GM19240 (cell line): ENCODE measurements around the gene NYNRIN.
A peak's percentile ranks its signal among the peaks of the same experiment; 100 is the strongest.

Experiments
- DNase-seq: peaks from one replicate; pipeline ENCODE4 v3.0.0; 2011; ENCODE audit warnings: low spot score; ENCODE audit not compliant: insufficient read length

The NYNRIN gene

GRCh38 chr14:24414077-24414476, 15.3 kb downstream of the NYNRIN start:
- DNase-seq = no peak

DNA sequence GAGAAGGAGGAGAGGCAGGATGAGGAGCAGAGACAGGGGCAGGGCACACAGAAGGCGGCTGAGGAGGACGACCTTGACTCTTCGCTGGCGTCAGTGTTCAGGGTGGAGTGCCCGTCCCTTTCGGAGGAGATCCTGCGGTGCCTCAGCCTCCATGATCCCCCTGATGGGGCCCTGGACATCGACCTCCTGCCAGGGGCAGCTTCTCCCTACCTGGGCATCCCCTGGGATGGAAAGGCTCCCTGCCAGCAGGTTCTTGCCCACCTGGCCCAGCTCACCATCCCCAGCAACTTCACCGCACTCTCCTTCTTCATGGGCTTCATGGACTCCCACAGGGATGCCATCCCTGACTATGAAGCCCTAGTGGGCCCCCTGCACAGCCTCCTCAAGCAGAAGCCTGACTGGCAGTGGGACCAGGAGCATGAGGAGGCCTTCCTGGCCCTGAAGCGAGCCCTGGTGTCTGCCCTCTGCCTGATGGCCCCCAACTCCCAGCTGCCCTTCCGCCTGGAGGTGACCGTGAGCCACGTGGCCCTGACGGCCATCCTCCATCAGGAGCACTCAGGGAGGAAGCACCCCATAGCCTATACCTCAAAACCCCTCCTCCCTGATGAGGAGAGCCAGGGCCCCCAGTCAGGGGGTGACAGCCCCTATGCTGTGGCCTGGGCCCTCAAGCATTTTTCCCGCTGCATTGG, 16.1 kb downstream of the NYNRIN start:
- no peak for DNase-seq

- DNase-seq = no peak
Observed at GRCh38 chr14:24415421-24416253, 16.8 kb downstream of the NYNRIN start.

GRCh38 chr14:24416254-24416931, 17.6 kb downstream of the NYNRIN start:
- no peak for DNase-seq

DNA sequence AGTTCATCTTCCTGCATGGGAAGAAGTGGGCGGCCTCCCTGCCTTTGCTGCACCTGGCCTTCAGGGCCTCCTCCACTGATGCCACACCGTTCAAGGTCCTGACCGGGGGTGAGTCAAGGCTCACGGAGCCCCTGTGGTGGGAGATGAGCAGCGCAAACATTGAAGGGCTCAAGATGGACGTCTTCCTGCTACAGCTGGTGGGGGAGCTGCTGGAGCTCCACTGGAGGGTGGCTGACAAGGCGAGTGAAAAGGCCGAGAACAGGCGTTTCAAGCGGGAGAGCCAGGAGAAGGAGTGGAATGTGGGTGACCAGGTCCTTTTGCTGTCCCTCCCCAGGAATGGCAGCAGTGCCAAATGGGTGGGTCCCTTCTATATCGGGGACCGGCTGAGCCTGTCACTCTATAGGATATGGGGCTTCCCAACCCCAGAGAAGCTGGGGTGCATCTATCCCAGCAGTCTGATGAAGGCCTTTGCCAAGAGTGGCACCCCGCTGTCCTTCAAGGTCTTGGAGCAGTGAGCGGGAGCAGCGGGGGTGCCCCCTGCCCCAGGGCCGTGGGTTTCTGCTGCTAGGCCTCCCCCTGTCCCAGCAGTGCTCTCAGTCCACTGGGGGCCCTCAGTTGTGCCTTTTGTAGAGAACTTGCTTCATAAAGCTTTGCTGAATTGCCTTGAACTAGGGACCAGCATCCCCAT, 18.3 kb downstream of the NYNRIN start:
- DNase-seq = no peak

- DNase-seq = no peak
Observed at GRCh38 chr14:24417832-24418491, 19.2 kb downstream of the NYNRIN start.

DNA sequence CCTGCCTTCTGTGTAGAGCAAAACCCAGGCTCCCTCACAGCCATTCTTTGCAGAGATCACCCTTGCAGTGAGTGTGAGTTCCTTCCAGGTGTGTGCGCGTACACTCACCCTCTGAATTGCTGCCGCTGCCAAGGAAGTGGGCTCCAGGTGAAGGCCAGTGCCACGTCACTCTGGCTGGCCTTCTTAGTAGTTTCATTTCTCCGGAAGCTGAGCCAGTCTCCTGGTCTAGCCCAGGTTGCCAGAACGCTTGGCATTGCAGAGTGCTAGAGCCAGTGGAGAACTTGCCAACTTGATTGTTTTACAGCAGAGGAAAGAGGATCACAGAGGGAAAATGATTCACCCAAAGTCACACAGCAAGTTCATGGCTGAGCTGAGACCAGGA, 19.7 kb downstream of the NYNRIN start:
- DNase-seq = no peak

DNA sequence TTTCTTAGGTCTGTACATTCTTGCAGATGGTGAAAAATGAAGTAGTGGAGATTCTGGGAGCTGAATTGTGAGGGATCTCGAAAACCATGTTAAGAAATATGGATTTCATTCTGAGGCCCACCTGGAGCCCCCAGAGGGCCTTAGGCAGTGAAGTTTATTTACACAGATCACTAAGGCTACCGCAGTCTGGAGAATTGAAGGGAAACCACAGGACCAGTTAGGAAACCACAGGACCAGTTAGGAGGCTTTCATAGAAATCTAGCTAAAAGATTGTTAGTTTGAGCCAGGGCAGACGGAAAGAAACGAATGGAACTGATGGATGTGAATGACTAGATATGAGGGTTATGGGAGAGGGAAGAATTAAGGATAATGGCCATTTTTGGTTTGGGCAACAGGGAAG, 23.5 kb downstream of the NYNRIN start:
- no peak for DNase-seq

- no peak for DNase-seq
Observed at GRCh38 chr14:24422694-24423601, 24.1 kb downstream of the NYNRIN start.

GRCh38 chr14:24425704-24426103, 26.9 kb downstream of the NYNRIN start:
- DNase-seq = no peak

DNA sequence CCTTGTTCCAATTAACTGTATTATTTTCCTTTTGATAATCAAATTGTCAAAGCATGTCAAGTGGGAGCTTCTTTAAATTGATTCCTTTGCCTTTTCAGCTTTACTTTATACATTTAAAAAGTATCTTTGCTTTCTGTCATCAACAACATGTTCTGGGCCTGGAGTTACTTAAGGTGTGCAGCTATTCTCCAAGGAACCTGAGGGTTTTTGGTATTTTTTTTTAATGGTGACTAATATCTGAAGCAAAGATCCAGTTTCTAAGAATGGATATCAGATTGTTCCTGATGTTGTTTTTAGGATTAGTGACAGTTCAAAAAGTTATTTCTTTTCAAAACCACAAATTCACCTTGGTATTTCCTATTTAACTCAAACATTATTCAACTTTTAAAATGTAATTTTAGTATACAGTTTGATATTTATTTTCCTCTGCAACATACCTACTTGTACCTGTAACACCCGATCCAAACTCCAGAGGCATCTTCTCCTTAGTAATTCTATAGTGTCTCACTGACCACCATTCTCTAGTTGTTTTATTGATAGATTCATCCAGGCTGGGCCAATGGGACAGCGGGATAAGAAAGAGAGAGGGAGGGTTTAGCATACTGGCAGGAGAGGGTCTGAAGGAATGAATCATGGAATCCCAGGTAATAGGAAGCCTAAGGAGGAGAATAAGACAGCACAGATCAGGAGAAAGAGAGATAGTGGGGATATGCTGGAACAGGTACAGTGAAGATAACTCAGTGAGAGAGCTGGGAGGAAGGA, 27.5 kb downstream of the NYNRIN start:
- DNase-seq = no peak

- no peak for DNase-seq
Observed at GRCh38 chr14:24426912-24427536, 28.2 kb downstream of the NYNRIN start.

DNA sequence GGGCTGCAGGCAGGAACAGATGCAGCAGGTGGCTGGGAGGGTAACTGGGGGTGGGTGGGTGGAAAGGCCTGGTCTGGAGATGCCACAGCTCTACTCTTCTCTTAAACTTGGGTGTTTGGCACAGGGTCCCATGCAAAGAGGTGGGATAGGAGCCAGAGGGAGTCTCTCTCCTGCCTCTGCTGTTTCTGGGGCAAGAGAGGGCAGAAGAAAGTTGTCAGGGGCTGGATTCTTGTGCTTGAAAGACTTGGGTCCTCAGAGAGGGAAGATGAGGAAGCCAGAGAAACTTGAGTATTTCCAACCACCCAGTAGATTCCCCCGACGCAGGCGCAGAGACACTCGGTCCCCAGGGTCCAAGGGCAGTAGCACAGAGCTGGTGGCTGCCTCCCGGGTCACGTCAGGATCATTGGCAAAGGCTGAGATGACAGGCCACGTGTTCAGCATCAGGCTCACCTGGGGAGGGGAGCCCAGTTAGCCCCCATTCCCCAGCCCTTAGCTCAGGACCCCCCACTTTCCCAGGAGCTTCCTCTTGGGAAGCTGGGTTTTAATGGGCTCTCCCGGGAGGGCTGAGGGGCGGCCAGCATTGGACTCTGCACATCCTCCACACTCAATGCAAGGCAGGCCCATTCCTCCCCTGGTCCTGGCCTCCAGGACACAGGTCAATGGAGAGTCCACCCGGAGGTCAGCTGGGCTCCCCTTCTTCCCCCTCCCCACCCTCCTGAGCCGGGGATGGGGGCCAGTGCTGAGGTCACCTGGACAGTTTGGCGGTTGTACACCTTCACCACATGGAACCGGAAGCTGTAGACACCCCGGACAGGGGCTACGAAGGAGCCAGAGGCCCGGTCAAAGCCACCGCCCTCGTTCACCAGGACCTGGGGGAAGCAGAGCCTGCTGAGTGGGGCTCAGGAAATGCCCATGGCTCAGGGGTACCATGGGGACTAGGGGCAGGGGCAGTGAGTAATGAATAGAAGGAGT, 29.0 kb downstream of the NYNRIN start:
- no peak for DNase-seq

DNA sequence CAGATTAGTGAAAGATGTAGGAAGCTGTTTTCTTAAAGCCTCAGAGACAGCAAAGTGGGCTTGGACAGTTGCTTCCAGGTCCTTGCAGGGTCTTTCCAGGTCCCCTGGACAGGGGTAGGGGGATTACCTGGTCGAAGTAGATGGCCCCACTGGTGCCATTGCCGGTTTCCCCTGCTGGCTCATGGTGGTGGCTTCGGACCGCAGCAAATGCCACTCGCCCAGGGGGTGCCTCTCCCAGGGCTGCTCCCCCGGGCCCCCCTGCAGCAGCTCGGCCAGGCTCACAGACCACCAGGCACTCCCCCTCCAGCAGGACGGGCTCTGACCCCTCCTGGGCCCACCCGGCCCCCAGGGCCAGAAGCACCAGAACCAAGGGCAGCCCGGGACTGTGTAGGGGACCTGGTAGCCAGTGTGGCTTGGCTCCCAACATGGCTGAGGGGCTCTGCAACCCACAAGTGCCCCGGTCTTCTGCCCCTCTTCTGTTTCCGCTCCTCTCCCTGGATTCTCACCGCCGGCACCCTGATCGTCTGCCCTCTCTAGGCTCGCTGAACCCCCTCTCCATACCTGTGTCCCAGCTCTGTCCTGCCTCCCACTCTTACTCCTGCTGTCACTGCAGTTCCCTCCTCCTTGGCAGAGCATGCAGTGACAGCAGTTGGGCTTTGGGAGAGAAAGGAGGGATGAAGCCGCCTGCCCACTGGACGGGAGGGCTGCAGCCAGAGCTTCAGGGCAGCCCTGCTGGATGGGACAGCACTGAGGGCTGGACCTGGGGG, 30.0 kb downstream of the NYNRIN start:
- DNase-seq = no peak

- peak; percentile 90 for DNase-seq
Observed at GRCh38 chr14:24429395-24430142, 30.8 kb downstream of the NYNRIN start, which contains the start of the genes CBLN3 and KHNYN. TSS of gene CBLN3 (minus strand) at chr14:24429668. CDS start at chr14:24429054, 614 bp downstream. TSS of gene KHNYN (plus strand) at chr14:24429954. CDS start at chr14:24430731, 777 bp downstream.

DNA sequence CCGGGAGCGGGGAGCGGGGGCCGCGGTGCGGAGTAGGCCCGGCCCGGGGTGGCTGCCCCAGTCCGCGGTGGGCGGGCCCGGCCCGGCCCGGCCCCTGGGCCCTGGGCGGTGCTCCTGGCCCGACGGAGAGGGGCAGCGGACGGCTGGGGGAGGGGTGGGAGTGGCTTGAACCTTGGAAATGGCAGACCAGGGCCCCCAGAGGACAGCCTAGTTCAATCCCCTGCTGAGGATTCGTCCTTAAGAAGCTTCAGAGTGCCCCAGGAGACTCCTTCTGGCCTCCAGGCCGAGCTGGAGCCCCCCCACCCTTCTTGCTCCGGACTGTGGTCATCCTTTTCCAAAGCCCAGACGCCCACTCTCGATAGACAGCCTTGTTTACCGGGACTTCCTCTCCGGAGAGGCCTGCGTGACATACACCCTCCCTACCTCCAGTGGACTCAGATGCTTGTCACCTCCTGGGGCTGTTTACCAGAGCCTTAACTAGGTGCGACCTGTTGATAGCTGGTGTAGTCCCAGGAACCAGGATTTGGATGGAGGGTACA, 31.4 kb downstream of the NYNRIN start:
- peak; percentile 55 for DNase-seq
